SK-N-SH treated with all-trans-retinoic acid at 6 μM for 48 hours (cell line): ENCODE data around the gene DCAF15.

Experiments used
- ATAC-seq: fragments of 200-7000 bp; cut with Tn5 transposase; 3 replicates; pipeline ENCODE4 v1.9.1; 2020; ENCODE audit warnings: mild to moderate bottlenecking, moderate library complexity
- ARNTL ChIP-seq: fragments of 450-650 bp; formaldehyde crosslinking; IDR thresholded peaks from 2 replicates; pipeline ENCODE4 v1.5.0; 2020; ENCODE audit warnings: low read depth, mild to moderate bottlenecking, moderate library complexity, borderline replicate concordance
- BACH2 ChIP-seq: fragments of 250-450 bp; sonication (Bioruptor Pico); IDR thresholded peaks from 2 replicates; pipeline ENCODE4 v1.9.0; 2021; ENCODE audit warnings: mild to moderate bottlenecking, borderline replicate concordance
- CSDC2 ChIP-seq: fragments of 250-450 bp; sonication (Bioruptor Pico); IDR thresholded peaks from 2 replicates; pipeline ENCODE4 v1.5.0; 2020; ENCODE audit warnings: mild to moderate bottlenecking, moderate library complexity
- ESRRG ChIP-seq: fragments of 250-450 bp; sonication (Bioruptor Pico); IDR thresholded peaks from 2 replicates; pipeline ENCODE4 v1.6.1; 2021; ENCODE audit warnings: mild to moderate bottlenecking
- GLIS3 ChIP-seq: fragments of 250-450 bp; sonication (Bioruptor Pico); IDR thresholded peaks from 2 replicates; pipeline ENCODE4 v1.5.0; 2020; ENCODE audit warnings: mild to moderate bottlenecking, moderate library complexity
- ISL1 ChIP-seq: fragments of 250-450 bp; sonication (Bioruptor Pico); IDR thresholded peaks from 2 replicates; pipeline ENCODE4 v2.1.2; 2022; ENCODE audit warnings: mild to moderate bottlenecking, moderate library complexity
- OSR1 ChIP-seq: fragments of 250-450 bp; sonication (Bioruptor Pico); IDR thresholded peaks from 2 replicates; pipeline ENCODE4 v1.8.0; 2022; ENCODE audit warnings: moderate library complexity, mild to moderate bottlenecking, inconsistent platforms
- PPARA ChIP-seq: fragments of 250-450 bp; sonication (Bioruptor Pico); IDR thresholded peaks from 2 replicates; pipeline ENCODE4 v1.5.0; 2020; ENCODE audit warnings: mild to moderate bottlenecking, borderline replicate concordance
- RARB ChIP-seq: fragments of 250-450 bp; sonication (Bioruptor Pico); IDR thresholded peaks from 2 replicates; pipeline ENCODE4 v1.8.0; 2021; ENCODE audit warnings: mild to moderate bottlenecking, moderate library complexity
- SNAI2 ChIP-seq: fragments of 250-450 bp; sonication (Bioruptor Pico); IDR thresholded peaks from 2 replicates; pipeline ENCODE4 v1.5.0; 2020; ENCODE audit warnings: mild to moderate bottlenecking, moderate library complexity
- TCF4 ChIP-seq: fragments of 250-450 bp; sonication (Bioruptor Pico); IDR thresholded peaks from 2 replicates; pipeline ENCODE4 v1.8.0; 2021; ENCODE audit warnings: mild to moderate bottlenecking, moderate library complexity, borderline replicate concordance
- TOX ChIP-seq: fragments of 250-450 bp; sonication (Bioruptor Pico); IDR thresholded peaks from 2 replicates; pipeline ENCODE4 v1.8.0; 2021; ENCODE audit warnings: mild to moderate bottlenecking, moderate library complexity, borderline replicate concordance
- ZC3H10 ChIP-seq: fragments of 250-450 bp; sonication (Bioruptor Pico); IDR thresholded peaks from 2 replicates; pipeline ENCODE4 v1.5.1; 2021; ENCODE audit warnings: mild to moderate bottlenecking, moderate library complexity
- ZFP3 ChIP-seq: fragments of 250-450 bp; sonication (Bioruptor Pico); IDR thresholded peaks from 2 replicates; pipeline ENCODE4 v1.5.0; 2020; ENCODE audit warnings: mild to moderate bottlenecking, moderate library complexity
- ZFP30 ChIP-seq: fragments of 450-650 bp; formaldehyde crosslinking; IDR thresholded peaks from 2 replicates; pipeline ENCODE4 v1.5.0; 2022; ENCODE audit warnings: mild to moderate bottlenecking, moderate library complexity
- ZNF565 ChIP-seq: fragments of 450-650 bp; formaldehyde crosslinking; conservative IDR thresholded peaks from 2 replicates; pipeline ENCODE4 v1.5.0; 2020; ENCODE audit warnings: low read depth, mild to moderate bottlenecking, moderate library complexity
- ZNF70 ChIP-seq: fragments of 450-650 bp; formaldehyde crosslinking; IDR thresholded peaks from 2 replicates; pipeline ENCODE4 v1.5.0; 2020; ENCODE audit warnings: mild to moderate bottlenecking, moderate library complexity
- ZNF8 ChIP-seq: fragments of 450-650 bp; formaldehyde crosslinking; IDR thresholded peaks from 2 replicates; pipeline ENCODE4 v1.5.0; 2020; ENCODE audit warnings: mild to moderate bottlenecking, moderate library complexity
- TF ChIP-seq, protein P1 (sequence below): fragments of 250-450 bp; sonication (Bioruptor Pico); IDR thresholded peaks from 2 replicates; pipeline ENCODE4 v1.8.0; 2020; ENCODE audit warnings: mild to moderate bottlenecking, moderate library complexity, borderline replicate concordance
- TF ChIP-seq, protein P2 (sequence below): fragments of 250-450 bp; sonication (Bioruptor Pico); IDR thresholded peaks from 2 replicates; pipeline ENCODE4 v1.8.0; 2021; ENCODE audit warnings: low read depth, mild to moderate bottlenecking, moderate library complexity, borderline replicate concordance
- TF ChIP-seq, protein P3 (sequence below): fragments of 250-450 bp; sonication (Bioruptor Pico); IDR thresholded peaks from 2 replicates; pipeline ENCODE4 v1.5.1; 2021; ENCODE audit warnings: mild to moderate bottlenecking, moderate library complexity
- TF ChIP-seq, protein P4 (sequence below): fragments of 250-450 bp; sonication (Bioruptor Pico); IDR thresholded peaks from 2 replicates; pipeline ENCODE4 v1.5.1; 2020; ENCODE audit warnings: low read depth, mild to moderate bottlenecking, moderate library complexity

Gene DCAF15

DNA sequence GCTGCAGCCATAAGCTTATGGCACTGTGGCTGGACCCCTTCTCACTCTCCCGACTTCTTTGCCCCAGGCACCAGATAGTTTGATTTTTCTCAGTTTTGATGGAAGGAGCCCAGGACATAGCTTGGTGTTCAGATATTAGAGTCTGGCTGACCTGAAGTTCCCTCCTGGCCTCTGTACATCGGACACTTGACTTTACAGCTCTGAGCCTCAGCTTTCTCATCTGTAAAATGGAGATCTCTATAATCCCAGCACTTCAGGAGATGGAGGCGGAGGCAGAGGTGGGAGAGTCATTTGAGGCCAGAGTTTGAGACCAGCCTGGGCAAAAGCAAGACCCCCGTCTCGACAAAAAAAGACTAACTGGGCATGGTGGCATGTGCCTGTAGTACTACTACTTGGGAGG, 45.4 kb upstream of the DCAF15 start:
- ATAC-seq = no peak
- TF ChIP-seq, protein P1, sequence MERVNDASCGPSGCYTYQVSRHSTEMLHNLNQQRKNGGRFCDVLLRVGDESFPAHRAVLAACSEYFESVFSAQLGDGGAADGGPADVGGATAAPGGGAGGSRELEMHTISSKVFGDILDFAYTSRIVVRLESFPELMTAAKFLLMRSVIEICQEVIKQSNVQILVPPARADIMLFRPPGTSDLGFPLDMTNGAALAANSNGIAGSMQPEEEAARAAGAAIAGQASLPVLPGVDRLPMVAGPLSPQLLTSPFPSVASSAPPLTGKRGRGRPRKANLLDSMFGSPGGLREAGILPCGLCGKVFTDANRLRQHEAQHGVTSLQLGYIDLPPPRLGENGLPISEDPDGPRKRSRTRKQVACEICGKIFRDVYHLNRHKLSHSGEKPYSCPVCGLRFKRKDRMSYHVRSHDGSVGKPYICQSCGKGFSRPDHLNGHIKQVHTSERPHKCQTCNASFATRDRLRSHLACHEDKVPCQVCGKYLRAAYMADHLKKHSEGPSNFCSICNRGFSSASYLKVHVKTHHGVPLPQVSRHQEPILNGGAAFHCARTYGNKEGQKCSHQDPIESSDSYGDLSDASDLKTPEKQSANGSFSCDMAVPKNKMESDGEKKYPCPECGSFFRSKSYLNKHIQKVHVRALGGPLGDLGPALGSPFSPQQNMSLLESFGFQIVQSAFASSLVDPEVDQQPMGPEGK = no peak
- TF ChIP-seq PPARA = no peak
- no peak for TF ChIP-seq SNAI2 (CRISPR knock-in tag)
- no peak for TF ChIP-seq ISL1 (CRISPR knock-in tag)
- no peak for TF ChIP-seq ZNF8 (CRISPR knock-in tag)
- TF ChIP-seq CSDC2 = no peak
- TF ChIP-seq RARB (CRISPR knock-in tag) = no peak
- TF ChIP-seq ZC3H10 (CRISPR knock-in tag) = no peak
- TF ChIP-seq ZNF565 (CRISPR knock-in tag) = no peak
- no peak for TF ChIP-seq ZFP30 (CRISPR knock-in tag)
- TF ChIP-seq OSR1 (CRISPR knock-in tag) = no peak
- TF ChIP-seq, protein P2, sequence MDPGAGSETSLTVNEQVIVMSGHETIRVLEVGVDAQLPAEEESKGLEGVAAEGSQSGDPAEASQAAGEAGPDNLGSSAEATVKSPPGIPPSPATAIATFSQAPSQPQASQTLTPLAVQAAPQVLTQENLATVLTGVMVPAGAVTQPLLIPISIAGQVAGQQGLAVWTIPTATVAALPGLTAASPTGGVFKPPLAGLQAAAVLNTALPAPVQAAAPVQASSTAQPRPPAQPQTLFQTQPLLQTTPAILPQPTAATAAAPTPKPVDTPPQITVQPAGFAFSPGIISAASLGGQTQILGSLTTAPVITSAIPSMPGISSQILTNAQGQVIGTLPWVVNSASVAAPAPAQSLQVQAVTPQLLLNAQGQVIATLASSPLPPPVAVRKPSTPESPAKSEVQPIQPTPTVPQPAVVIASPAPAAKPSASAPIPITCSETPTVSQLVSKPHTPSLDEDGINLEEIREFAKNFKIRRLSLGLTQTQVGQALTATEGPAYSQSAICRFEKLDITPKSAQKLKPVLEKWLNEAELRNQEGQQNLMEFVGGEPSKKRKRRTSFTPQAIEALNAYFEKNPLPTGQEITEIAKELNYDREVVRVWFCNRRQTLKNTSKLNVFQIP (CRISPR knock-in tag) = no peak
- no peak for TF ChIP-seq BACH2 (CRISPR knock-in tag)
- TF ChIP-seq ZFP3 (CRISPR knock-in tag) = no peak
- TF ChIP-seq TOX = no peak
- TF ChIP-seq, protein P3, sequence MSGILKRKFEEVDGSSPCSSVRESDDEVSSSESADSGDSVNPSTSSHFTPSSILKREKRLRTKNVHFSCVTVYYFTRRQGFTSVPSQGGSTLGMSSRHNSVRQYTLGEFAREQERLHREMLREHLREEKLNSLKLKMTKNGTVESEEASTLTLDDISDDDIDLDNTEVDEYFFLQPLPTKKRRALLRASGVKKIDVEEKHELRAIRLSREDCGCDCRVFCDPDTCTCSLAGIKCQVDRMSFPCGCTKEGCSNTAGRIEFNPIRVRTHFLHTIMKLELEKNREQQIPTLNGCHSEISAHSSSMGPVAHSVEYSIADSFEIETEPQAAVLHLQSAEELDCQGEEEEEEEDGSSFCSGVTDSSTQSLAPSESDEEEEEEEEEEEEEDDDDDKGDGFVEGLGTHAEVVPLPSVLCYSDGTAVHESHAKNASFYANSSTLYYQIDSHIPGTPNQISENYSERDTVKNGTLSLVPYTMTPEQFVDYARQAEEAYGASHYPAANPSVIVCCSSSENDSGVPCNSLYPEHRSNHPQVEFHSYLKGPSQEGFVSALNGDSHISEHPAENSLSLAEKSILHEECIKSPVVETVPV (CRISPR knock-in tag) = no peak
- TF ChIP-seq, all 23 proteins: peak for 0

DNA sequence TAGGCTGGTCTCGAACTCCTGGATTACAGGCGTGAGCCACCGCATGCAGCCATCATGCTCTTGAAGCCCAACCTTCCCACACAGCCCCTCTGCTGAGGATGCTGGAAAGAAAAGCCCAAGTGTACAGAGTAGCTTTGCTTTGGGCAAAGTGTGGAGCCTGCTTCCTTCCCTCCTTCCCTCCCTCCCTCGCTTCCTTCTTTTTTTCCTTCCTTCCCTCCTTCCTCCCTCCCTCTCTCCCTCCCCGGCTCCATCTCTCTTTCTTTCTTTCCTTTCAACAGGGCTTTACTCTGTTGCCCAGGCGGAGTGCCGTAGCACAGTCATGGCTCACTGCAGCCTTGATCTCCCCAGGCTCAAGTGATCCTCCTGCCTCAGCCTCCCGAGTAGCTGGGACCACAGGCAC, 43.6 kb upstream of the DCAF15 start:
- no peak for ATAC-seq

DNA sequence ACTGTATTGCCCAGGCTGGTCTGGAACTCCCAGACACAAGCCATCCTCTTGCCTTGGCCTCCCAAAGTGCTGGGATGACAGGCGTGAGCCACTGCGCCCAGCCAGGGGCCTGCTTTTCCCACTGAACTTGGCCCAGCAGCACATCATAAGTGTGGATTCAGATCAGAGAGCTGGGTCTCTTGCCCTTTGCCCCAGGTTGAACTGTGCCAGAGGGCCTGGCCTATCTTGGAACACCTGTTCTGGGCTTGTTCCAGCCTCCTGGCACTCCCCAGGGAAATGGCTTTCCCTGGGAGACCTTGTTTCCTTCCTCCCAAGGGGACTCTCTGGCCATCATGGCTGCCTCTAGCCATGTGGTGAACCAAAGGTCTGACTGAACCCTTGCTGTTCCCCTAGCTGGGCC, 42.9 kb upstream of the DCAF15 start:
- TF ChIP-seq ZNF70 = no peak
- TF ChIP-seq, protein P4, sequence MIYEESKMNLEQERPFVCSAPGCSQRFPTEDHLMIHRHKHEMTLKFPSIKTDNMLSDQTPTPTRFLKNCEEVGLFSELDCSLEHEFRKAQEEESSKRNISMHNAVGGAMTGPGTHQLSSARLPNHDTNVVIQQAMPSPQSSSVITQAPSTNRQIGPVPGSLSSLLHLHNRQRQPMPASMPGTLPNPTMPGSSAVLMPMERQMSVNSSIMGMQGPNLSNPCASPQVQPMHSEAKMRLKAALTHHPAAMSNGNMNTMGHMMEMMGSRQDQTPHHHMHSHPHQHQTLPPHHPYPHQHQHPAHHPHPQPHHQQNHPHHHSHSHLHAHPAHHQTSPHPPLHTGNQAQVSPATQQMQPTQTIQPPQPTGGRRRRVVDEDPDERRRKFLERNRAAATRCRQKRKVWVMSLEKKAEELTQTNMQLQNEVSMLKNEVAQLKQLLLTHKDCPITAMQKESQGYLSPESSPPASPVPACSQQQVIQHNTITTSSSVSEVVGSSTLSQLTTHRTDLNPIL (CRISPR knock-in tag) = no peak
- TF ChIP-seq, protein P3 (CRISPR knock-in tag) = no peak
- TF ChIP-seq TOX = no peak
- no peak for TF ChIP-seq ZNF565 (CRISPR knock-in tag)
- no peak for TF ChIP-seq RARB (CRISPR knock-in tag)
- TF ChIP-seq ESRRG (CRISPR knock-in tag) = no peak
- no peak for TF ChIP-seq BACH2 (CRISPR knock-in tag)
- TF ChIP-seq, protein P2 (CRISPR knock-in tag) = no peak
- TF ChIP-seq GLIS3 = no peak
- TF ChIP-seq OSR1 (CRISPR knock-in tag) = no peak
- no peak for TF ChIP-seq TCF4 (CRISPR knock-in tag)
- TF ChIP-seq SNAI2 (CRISPR knock-in tag) = no peak
- TF ChIP-seq ZFP30 (CRISPR knock-in tag) = no peak
- TF ChIP-seq ZC3H10 (CRISPR knock-in tag) = no peak
- no peak for TF ChIP-seq ISL1 (CRISPR knock-in tag)
- TF ChIP-seq, protein P1 = no peak
- ATAC-seq = no peak

More for the DNA sequence above, 43.6 kb upstream of the DCAF15 start:
- TF ChIP-seq ARNTL (no peak), CSDC2 (no peak), GLIS3 (no peak)
